ENCODE data around the gene CD44.

Gene CD44

DNA sequence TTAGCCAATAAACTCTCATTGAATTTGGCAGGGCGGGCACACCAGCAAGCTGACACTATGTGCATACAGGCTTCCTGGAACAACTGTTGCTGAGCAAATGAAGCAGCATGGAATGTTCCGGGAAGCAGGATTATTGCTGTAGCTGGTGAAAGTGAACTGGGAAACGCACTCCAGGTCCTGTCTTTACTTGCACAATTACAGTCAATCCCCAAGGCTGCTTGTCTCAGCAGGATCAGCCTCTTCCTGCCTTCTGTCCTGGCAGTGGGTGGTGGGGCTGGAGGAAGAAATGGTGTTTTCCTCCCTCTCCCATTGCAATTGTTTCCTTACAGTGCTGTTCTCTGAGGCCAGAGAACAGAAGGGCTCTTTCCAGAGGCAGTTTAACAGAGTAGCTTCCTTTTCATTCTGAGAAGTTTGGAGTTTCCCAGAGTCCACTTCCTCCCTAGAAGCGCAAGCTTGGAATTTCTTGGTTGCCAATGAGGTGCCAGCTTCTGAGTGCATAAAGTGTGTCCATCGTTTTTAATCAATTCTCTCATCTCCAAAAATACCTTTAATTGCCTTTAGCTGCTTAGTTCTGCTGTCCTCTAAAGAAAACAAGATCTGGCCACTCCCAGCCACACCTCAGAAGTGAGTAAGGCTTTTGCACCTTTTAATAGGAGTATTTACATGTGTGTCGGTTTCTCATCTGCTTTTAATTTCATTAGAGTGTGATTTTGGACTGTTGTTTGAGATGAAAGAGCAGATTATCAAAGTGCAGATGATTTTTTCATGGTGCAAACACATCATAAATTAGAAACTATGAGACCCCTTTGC, 19.9 kb downstream of the CD44 start:
- no peak for DNase-seq (ENCODE audit: low read depth)

DNA sequence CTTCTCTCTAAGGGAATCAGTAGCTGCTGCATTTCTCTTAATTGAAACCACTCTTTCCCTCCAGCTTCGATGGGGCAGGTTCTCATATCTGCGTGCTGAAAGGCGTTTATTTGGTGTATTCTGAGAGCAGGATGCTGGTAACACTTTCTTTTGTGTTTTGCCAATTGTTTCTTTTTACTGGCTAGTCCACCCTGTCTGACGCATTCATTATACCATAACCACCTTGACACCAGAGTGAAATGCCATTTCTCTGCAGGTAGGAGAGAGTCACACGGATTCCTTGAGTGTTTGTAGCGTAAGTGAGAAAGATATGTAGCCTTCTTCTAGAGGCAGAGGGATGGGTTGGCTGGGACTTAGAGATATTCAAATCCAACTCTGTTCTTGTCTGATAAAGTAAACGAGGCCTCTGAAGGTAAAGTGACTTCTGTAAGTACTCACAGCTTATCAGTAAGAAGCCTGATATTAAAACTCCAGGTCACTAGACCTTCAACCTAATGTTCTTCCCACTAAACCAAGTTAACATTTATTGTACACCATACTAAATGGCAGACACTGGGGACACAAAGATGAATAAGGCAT, 21.4 kb downstream of the CD44 start:
- no peak for DNase-seq (ENCODE audit: low read depth)

DNA sequence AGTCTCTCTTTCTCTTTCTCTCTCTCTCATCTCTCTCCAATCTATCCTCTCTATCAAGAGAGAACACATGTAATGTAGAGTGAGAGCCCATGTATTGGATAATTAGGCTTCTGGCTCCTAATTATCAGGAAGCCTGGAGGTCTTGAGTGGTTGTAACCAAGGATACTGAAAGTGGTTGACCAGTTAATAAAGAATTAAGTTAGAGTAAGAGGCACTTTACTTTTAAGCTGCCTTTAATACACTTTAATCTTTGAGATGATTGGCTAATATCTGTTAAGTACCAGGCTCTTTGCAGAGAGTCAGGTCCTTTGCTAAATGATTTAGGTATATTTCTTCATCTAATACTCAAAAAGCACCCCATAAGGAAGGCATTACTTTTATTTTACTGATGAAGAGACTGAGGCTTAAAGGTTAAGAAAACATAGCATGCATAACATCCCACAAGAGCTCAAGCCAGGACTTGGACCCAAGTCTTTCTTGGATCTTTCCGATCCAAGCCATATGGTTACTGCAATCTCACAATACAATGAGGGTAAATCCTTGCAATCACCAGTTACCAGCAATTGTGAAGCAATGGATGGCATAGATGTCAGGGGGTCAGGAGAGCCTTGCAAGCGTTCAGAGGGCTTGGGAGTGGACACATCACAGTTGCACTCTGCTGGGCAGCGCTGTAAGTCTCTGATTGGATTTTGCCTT, 22.1 kb downstream of the CD44 start:
- no peak for DNase-seq (ENCODE audit: low read depth)

DNA sequence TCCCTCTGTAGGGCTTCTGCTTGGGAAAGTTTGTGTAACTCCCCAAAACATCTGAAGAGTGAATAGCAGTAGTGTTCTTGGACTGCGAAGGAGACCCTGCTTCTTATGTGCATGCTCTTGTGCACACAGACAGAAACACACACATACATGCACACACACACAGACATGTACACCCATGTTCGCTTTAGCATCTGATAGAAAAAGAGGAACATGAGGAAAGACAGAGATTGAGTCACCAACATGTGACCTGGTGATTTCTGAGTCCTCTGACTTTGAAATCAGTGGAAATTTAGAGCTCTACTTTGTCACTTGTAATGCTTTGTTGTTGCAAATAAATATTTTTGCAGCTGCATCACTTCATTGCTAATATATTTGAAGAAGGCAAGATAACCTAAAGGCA, 23.8 kb downstream of the CD44 start:
- no peak for DNase-seq (ENCODE audit: low read depth)

DNA sequence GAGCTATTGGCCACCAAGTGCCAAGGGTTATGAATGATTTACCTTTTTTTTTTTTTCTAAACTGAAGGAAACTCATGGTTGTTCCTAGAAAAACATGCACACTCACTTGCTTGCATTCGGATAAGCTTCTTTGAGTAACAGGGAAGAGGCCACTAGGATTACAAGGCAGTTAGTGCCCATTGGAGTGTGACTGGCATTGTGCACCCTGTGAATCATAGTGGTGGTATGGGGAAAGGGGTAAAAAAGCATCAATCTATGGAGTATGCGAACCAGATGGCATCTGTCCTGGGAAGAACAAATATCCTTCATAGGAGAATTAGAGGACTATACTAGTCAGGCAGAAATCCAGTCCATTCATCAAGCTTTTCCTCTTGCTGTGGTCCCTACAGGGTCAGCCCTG, 24.2 kb downstream of the CD44 start:
- no peak for DNase-seq (ENCODE audit: low read depth)

DNA sequence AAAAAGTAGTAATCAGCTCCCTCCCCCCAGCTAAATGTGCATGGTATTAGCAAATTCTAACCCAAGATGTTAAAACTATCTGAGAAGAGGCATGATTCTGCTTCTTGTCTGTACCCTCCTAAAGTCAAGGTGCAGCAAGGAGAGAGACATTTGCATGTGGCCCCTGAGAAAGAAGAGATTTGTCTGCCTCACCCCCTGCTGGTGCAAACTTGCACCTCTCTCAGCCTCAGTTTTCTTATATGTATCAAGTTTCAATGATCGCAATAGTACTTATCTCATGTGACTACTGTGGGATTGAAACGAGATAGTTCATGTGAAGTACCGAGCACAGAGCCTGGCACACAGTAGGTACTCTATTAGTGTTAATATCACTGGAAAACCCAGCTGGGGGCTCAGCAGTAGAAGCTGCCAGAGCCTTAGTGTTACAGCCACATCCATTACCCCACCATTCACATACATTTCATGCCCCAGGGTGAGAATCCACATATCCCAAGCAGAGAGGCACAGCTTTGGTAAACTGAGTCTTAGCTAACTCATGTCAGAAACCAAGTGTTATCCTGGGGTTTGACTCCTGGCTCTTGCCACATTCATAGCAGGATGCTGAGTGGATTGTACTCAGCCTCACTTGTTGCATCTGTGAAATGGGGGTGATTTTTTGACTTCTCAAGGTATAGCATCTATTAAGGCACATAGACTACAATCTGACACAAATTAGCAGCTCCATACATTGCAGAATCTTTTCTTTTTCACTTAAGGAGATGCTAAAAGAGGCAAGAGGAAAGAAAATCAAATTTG, 24.9 kb downstream of the CD44 start:
- peak; percentile 60 for DNase-seq (ENCODE audit: low read depth)

DNA sequence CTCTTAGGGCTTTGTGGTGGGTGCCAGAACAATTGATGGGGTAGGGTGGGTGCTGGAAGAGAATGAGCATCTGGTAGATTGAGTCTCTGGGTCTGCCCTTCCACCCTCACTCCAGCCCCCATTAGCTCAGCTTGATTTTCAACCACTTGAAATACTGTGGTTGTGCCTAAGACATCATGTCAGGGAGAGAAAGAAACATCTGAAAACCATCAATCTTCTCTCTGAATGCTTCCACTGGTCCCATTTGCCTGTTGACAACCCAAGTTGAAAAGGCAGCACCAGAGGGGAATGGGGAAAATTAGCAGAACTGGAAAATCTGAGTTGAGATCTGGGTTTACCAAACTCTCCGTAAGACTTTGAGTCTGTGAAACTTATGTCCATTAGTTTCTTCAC, 26.1 kb downstream of the CD44 start:
- DNase-seq (ENCODE audit: low read depth): no peak

DNA sequence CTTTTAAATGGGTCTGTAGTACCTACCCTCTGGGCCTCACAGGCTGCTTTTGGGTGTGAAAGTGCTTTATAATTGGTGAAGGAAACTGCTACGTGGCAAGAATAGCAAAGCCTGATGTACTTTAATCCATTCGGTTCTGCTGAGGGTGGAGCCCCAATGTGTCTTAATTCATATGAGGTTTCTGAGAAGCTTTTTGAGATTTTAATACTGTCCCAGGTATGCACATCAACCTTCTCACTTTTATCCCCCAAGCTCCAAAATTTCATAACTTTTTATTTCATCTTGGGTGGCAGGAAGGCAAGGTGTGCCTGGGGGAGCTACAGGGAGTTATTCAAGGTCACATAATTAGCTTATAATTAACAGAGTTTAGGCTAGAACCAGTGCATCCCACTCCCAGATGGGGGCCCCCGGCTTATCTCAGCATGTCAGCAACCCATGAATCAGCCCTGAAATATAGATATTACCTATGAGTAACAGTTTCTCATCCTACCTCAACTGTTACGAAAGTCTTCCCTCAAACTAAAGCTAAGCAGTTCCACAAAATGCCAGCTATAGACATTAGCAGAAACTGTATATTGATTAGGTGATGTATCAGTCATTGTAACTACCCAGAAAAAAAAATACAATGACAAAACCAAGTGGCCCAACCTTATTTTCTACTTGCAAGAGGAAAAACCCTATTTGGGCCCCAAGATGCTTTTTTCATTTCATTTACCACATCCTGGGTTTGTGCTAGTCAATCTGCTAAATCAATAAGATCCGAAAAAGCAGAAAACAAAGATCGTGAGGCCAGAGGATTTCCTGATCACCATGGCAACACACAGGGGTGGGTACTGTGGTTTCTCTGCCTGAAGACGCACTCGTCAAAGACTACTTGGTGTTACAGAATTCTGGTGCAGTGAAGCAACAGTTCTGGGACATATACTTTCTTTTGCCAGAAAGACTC, 26.7 kb downstream of the CD44 start:
- DNase-seq (ENCODE audit: low read depth): peak; percentile 91

DNA sequence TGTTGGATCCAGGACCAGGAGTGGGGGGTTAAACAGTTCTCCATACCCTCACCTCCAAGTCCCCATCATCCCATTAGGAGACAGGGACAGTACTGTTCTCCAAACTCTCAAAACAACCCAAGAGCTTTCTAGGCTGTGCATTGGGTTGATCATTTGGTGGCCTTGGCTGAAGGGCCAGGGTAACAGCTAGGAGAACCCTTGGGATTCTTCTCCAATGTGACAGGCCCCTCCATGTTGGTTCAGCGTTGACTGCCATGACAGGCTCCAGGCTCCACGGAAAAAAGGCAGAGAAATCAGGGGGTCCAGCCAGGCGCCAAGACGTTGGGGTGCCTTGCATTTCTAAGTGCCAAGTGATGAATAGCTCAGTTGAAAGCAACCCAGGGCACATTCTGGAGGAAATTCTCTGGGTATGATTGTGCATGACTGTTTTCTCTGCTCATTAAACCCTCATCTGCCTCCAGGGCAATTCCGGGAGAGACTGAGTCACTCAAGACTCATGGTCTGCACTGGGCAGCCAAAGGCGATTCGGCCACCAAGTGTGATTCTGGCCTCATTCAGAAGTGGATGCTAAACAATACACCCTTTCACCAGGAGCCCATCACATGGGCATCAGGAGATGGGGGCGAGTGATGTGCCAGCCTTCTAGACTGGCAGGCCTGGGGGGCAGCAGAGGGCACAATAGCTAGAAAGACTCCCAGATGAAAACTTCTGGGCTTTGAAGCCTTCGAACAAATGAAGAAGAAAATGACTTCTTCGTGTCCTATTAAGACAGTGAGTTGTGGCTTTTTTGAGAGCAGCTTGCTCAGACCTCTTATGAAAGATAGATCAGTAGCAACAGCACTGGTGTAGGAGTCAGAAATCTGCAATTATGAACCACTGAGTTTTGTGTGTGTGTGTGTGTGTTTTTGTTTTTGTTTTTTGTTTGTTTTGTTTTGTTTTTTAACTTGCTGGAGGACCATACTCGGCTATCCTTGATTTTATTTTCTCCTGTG, 27.7 kb downstream of the CD44 start:
- DNase-seq (ENCODE audit: low read depth): peak; percentile 93

DNA sequence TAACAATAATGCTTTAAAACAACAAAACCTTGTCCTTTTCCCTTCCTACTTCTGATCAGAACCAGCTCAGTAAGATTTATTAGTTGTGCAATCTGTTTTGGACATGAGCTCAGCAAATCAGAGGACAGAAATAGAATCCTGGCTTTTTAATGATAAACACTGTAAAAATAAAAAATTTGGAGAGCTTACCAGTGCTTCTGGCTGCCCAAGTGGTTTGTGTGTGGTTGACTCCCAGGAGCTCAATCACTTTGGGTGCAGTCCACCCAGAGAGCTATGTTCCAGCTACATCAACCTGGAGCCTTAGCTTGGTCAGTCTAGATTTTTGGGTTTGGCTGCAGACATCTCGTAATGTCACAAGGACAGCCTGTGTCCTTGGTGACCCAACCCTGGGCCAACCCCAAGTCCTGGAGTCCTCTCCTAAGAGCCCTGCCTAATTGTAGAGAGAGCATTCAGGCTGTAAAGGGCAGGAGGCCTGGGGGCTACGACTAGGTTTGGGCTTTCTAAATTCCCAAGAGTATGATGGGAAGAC, 28.5 kb downstream of the CD44 start:
- DNase-seq (ENCODE audit: low read depth): peak; percentile 63

DNA sequence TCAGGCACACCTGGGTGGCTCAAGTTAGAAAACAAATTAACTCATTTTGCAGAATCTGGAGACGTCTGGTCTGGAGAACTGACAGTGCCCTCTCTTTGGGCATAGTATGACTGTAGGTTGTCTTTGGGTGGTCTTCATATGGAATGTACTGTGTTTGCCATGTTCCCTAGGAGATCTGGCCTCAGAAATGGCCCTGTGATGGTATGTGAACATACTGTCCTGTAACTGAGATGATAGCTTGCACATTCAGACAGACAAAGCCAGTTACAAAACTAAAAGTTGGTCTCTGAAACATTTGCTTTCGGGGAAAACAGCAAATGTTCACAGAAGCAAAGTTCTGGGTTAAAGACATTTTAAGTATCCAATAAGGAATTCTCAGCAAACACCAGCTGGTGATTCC, 29.7 kb downstream of the CD44 start:
- DNase-seq (ENCODE audit: low read depth): no peak

DNA sequence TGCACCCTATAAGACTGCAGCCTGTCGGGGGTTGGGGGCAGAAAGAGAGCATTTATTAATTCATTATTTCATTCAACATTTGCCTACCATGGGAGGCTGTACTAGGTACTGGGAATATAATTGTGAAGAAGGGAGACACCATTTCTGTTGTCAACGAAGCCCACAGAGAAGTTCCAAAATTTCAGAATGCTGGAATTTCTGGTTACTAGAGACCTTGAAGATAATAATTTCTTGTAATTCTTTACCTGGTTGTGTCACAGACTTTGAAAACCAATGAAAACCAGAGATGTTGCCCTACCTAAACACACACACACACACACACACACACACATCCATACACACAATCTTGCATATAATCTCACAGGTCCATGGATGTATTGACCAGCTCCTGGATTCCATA, 30.1 kb downstream of the CD44 start:
- no peak for DNase-seq (ENCODE audit: low read depth)

DNA sequence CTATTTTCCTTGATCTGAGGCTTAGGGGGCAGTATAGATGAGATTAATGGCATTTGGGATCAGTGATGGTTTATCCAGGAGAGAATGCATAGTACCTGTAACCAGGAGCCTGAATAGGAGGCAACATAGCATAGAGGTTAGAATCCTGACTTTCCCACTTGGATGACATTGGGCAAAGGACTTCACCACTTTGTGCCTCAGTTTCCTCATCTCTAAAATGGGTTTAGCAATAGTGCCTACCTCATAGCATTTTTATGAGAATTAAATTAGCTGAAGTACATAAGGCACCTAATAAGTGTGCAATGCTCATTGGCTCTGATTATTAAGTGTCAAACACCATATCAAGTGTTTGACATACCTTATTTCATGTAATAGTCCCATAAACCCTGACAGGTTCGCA, 30.8 kb downstream of the CD44 start:
- no peak for DNase-seq (ENCODE audit: low read depth)

DNA sequence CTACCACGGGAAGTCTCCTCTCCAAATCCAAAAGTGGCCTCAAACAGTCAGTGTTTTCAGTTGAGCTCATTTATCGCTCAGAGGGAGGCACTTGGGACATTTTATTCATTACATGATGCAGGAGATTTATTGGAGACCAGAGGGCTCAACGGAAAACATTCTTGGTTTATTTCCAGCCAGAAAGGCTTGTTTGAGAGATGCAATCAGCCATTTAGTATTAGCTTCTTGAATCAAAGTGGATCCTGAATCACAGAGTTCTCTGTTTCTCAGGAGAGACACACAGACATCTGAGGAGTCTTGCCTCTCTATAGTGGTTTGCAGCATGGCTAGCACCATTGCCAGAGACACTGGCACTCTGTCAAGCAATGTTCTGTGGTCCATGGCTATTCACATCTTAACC, 31.5 kb downstream of the CD44 start:
- no peak for DNase-seq (ENCODE audit: low read depth)

DNA sequence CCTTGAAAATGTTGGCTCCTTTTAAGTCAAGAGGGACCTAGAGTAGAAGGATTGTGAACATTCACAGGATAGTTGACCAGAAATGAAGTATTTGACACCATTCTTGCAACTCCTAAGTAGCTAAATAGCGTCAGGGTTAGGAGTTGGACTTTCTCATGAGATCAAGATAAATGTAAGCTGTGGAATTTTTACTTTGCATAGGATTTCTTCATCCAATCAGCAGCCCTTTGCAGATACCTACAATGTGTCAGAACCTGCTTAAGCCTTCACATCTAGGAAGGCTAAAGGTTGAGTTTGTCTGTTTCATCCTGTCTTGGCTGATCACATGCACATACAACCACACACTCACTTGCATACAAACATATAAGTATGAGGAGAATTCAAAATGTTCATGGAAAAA, 32.3 kb downstream of the CD44 start:
- no peak for DNase-seq (ENCODE audit: low read depth)

DNA sequence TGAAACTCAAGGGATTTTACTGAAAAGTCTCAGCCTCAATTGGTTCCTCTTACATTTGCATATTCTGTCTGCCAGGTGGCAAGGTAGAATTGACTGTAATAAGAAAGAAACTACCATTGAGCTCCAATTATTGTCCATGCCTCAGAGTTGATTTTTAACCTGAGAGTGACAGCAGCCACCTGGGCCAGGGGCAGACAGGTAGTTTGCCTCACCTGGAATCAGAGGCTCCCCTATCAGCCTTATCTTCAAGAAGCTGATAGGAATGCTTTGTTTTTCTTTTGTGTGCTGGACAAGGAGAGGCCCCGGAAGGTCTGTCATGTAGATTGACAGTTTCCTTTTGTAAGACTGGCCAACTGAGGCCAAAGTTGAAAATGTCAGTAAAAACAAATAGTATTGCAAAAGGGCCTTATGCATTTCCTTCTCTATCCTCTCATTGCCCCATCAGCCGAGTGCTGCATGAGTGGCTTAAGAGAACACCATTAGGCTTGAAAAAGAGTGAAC, 34.1 kb downstream of the CD44 start:
- peak; percentile 93 for DNase-seq (ENCODE audit: low read depth)

DNA sequence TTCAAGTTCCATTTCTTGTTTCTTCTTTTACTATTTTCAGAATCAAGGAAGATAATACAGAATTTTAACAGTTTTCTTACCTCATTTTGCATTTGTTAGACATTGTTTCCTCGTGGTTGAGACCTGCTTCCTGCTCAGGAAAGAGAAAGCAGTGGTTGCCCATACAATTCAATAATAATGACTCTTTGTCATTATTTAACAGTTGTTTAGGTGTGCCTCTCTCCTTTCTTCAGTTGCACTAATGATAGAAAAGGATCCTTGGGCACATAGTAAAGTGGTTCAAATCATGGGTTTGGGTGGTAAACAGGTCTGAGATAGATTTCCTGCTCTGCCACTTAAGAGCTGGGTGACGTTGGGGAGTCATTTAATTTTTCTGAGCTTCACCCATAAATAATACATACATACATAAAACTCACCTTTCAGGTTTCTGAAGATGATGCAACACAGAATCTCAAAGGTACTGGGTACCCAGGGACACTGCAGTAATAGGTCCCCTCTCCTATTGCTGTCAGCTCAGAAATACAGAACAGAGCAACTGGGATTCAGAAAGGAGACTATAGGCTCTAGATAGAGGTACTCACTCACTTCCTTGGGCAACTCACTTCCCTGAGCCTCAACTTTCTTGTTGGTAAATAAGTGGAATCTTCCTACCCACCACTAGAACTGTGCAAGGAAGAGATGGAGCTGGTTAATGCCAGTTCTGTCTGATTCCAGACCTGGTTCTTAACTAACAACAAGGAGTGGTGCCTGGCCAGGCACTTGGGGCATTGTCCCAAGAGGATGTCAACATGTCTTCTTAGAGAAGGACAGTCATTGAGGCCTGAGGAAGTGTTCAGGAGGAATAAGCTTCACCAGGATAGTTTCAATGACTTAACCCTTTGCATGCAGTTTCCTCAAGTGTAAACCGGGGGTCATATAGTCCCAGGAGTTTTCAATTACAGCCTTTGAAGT, 34.9 kb downstream of the CD44 start:
- no peak for DNase-seq (ENCODE audit: low read depth)

DNA sequence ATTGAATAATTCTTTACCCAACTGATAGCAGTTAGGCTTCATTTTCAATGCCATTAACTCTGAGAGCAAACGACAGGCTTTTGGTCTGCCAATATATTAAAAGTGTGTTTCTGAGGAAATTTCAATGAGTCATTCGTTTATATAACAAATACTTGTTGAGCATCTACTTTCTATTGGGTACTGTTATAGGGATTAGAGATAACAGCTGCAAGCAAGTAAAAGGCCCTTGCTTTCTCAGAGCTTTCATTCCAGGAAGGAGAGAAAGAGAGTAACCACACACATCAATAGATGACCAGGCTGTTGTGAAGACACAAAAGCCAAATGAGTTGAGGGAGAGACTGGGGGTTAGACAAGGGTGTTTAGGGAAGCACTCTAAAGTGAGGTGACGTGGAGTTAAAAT, 35.7 kb downstream of the CD44 start:
- DNase-seq (ENCODE audit: low read depth): peak; percentile 96

DNA sequence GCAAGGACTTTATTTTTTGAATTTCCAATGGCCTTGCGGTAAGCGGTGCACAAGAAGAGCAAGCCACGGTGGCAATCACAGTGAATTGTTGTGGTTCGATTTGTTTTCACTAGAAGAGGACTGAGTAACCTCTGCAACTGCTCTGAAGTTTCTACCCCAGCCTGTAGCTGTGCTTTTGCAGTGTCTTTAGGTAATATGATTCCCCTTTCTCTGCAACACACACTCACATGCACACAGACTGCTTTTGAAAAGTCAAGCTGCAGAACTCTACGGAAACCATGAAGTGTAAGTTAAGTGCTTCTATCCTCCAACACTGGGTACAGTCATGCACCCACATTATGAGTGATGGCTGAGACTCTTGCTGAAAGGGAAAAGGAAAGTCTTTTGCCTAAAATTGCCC, 38.4 kb downstream of the CD44 start:
- DNase-seq (ENCODE audit: low read depth): peak; percentile 75

Data from iris pigment epithelial cell (primary cell).